Stimulated activated CD4-positive, alpha-beta T cell treated with anti-CD3 and anti-CD28 coated beads, Interleukin-1b, Interleukin-23, amount 100 ng/mL, for 1 hour (primary cell): ENCODE results near the gene CES5A.
"Not testable (repeated sequence)": the region's sequence is repeated elsewhere in the genome, so short reads cannot be mapped to it uniquely, and the experiment has no call there.

Experiments used
- DNase-seq, 2 donors: peaks; one replicate each; pipeline ENCODE4 v3.0.0-alpha.2; 2020; ENCODE audit warnings: low read depth in 2 of 2

The CES5A gene

GRCh38 chr16:55828680-55829079, 46.5 kb downstream of the CES5A start:
- DNase-seq, result no peak

GRCh38 chr16:55825115-55825728, 50.0 kb downstream of the CES5A start:
- no peak for DNase-seq

- no peak for DNase-seq
Measured at GRCh38 chr16:55824473-55825000, 50.6 kb downstream of the CES5A start.

GRCh38 chr16:55822280-55822810, 52.8 kb downstream of the CES5A start:
- DNase-seq, result no peak

GRCh38 chr16:55821210-55821609, 54.0 kb downstream of the CES5A start:
- no peak for DNase-seq

- no peak for DNase-seq
Measured at GRCh38 chr16:55820615-55821014, 54.6 kb downstream of the CES5A start.

GRCh38 chr16:55817236-55817912, 57.8 kb downstream of the CES5A start:
- DNase-seq, result no peak

- DNase-seq, result not testable (repeated sequence)
Measured at GRCh38 chr16:55816222-55816621, 59.0 kb downstream of the CES5A start.

- no peak for DNase-seq
Measured at GRCh38 chr16:55815320-55815719, 59.9 kb downstream of the CES5A start.

- DNase-seq, result not testable (repeated sequence)
Measured at GRCh38 chr16:55814174-55814573, 61.0 kb downstream of the CES5A start.

- DNase-seq, result not testable (repeated sequence)
Measured at GRCh38 chr16:55813730-55814129, 61.4 kb downstream of the CES5A start.

- DNase-seq, result no peak
Measured at GRCh38 chr16:55812951-55813350, 62.2 kb downstream of the CES5A start.

- no peak for DNase-seq
Measured at GRCh38 chr16:55811811-55812210, 63.4 kb downstream of the CES5A start.

GRCh38 chr16:55810451-55810961, 64.7 kb downstream of the CES5A start:
- no peak for DNase-seq

GRCh38 chr16:55809851-55810250, 65.3 kb downstream of the CES5A start:
- no peak for DNase-seq

GRCh38 chr16:55809386-55809785, 65.8 kb downstream of the CES5A start:
- no peak for DNase-seq

- DNase-seq, result not testable (repeated sequence)
Measured at GRCh38 chr16:55808286-55808685, 66.9 kb downstream of the CES5A start.

GRCh38 chr16:55805104-55805503, 70.1 kb downstream of the CES5A start:
- not testable (repeated sequence) for DNase-seq

GRCh38 chr16:55803681-55804080, 71.5 kb downstream of the CES5A start:
- not testable (repeated sequence) for DNase-seq
